HG03432 (cell line): ENCODE results near the gene LAMP5.
A peak's percentile ranks its signal among the peaks of the same experiment; 100 is the strongest.

Experiments used
- ATAC-seq: cut with Tn5 transposase; IDR thresholded peaks from one replicate; pipeline ENCODE4 v1.9.1; 2021; ENCODE audit warnings: mild to moderate bottlenecking, moderate library complexity; ENCODE audit not compliant: unreplicated experiment

Gene LAMP5, protein sequence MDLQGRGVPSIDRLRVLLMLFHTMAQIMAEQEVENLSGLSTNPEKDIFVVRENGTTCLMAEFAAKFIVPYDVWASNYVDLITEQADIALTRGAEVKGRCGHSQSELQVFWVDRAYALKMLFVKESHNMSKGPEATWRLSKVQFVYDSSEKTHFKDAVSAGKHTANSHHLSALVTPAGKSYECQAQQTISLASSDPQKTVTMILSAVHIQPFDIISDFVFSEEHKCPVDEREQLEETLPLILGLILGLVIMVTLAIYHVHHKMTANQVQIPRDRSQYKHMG

DNA sequence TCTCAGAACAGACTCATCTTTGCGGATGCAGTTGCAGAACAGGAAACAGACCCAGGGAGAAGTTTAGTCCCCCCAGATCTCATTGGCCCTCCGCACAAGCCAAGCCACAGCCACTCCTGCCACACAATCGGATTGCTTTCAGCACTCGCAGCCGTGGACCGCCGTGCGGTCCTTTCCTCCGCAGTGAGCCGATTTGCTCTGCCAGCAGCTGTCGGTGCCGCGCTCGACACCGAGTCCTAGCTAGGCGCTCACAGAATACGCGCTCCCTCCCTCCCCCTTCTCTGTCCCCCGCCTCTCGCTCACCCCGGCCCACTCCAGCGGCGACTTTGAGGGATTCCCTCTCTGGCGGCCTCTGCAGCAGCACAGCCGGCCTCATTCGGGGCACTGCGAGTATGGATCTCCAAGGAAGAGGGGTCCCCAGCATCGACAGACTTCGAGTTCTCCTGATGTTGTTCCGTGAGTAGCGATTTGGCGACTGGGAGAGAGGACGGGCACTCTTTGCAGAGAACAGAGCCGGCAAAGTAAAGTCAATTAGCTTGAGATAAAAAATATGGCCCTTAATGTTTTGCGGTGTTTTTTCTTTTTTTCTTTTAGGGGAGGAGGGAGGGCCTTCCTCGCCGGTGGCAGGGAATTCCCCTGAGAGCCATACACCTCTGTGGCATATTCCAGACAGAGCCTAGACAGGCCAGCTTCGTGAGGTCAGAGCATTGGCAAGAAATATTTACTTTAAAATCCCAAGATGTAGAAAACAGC is at the start of gene LAMP5:
LAMP5 (plus strand) TSS at position 130 of the 753 bp plus-strand sequence; CDS start at position 393, 263 bp downstream.
- no peak for ATAC-seq

DNA sequence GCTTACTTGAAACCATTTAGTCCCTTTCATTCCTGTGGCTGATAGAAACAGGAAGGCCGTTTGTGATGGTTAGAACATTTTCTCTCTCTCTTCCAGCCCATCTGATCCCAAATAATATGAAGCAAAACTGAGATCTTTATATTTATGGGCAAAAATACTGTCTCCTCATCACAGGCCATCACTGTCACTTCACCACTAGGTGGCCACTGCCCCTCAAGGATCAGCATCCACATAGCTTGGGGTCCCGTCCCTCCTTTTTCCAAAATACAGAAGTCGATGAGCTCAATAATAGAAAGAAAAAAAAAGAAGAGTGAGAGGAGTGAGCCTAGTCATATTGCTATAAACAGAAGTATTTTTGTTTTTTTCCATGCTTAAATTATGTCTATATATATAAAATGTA is 46.4 kb upstream of the LAMP5 start:
- no peak for ATAC-seq

DNA sequence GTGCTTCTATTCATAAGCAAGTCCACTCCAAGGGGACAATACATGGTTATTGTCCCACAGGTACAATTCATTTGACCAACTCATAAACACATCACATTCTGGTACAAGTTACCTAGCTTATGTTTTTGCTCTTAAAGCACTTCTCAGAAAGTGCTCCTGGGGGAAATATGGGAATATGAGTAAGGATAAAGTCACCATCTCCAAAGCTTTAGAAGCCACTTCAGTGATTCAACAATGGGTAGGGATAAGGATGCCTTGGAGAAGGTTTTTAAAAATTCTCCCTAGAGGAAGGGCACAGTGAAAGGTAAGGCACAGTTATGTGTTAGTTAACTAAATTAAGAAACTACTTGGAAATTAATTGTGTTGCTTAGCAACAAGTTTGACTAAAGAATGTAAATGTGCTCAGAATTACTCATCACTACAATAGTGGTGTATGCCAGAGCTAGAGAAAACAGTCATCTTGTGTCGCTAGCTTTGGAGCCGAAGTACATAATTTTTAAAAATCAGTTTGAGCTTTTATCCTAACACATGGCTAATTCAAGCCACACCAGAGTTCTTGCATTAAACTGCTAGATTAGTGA is 39.5 kb upstream of the LAMP5 start:
- no peak for ATAC-seq

DNA sequence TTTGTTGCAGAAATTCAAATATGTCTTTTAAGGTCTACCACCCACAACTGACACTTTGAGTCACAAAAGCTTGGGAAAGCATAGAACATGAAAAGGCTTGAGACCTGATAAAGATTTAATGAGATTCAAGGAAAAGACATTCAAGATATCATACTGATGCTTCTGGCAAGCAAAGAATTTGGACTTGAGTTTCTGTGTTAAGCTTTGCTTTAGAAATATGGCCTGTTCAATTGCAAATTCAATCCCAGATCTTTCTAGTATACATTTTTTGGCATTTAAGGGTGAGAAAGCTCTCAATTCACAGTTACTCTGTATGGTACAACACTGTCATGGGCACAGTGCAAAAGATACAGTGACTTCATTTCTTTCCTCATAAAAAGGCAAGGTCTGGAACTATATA is 38.9 kb upstream of the LAMP5 start:
- no peak for ATAC-seq

DNA sequence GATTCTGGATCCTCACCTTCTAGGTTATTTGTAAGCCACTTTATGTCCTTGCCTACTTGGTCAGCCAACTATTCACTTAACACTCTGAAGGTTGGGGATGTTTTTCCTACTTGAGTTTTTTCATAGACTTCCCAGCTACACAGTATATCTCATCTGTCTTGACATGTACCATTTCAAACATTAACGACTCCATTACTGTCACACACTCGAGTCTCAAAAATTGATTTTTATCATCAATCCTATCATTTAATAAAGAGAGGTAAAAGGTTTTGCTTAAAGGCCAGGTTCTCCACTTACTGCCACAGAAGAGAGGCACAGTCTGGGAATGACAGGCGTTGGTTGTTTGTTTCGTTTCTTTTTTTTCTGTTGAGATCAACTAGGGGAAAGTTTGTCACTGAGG is 38.2 kb upstream of the LAMP5 start:
- ATAC-seq = no peak

DNA sequence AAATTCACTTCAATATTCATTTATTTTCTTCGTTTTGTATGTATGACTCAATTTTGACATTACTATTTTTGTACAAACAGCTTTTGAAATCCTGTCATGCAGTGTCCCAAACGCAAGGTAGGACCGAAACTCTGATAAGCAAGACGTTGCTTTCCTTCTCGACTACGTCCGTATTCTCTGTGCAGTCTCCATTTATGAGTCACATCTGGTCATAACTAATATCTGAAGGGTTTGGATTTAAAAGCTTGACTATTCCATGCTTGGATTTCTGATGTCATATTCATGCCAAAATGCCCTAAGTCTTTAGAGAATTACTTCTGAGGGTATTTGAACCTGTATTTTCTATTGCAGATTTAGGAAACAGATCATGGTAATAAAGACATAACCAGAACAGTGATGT is 37.8 kb upstream of the LAMP5 start:
- no peak for ATAC-seq

DNA sequence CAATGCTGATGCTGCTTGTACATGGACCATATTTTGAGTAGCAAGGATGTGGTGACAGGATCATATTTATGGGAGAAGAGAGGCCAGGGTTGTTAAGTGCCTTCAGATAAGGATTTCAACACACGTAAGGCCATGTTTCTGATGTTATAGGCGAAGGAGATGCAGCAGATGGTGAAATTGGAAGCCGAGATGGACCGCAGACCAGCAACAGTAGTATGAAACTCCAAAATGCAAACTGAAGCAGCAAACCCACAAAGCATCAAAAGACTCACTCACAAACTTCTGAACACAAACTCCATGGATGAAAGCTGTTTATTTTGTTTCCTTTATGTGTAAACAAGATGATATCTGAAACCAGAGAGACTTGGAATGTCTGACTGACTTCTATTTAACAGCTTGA is 35.6 kb upstream of the LAMP5 start:
- ATAC-seq = no peak

DNA sequence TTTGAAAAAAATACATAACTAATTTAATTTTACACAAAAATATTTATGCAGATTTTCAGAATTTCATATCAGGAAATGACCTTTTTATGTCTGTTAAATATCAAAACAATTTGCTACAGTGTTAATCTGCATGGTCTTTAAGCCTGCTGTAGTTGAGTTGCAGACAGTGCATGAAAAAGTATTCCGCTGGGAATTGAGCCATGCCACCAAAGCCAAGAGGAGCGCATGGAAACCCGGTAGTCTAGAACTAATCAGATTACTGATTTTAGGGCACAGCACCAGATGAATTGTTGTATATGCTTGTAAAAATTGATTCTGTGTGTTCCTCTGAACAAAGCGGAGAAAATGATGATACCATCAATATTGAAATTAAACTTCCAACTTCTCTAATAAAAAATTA is 34.3 kb upstream of the LAMP5 start:
- no peak for ATAC-seq

DNA sequence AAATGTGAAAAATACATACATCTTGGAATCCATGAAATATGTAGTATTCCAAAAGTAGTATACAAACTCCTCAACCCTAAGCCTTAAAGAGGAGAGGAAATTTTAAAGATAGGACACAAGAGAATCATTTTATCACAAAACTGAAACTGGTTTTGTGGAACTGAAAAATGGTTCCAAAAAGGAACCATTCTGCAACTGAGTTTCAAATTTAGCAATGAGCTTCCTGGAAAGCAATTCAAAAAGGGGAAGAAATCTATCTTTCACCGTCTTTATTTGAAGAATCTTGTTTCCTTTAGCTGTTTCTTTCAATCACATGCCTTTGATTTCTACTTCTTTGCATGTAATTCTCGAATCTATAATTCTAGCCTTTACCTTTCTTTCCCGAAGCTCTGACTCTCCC is 32.2 kb upstream of the LAMP5 start:
- ATAC-seq = peak; percentile 40

DNA sequence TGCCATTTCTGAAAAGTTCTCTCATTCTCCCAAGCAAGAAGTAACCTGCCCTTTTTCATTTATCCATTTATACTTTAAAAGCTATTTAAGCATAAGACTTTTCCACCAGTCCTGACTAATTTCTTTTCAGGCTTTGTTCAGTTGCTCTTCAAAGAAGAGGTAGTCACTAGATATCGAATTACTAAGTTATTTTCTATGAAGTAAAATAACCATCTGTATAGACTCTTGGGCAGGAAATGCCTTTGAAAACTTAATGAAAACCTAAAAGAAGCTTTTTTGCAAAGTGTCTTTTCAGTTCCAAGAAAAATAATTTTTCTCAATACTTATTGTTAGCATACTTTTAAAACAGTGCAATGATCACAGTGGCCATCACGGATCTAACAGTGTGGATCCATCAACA is 31.3 kb upstream of the LAMP5 start:
- no peak for ATAC-seq

DNA sequence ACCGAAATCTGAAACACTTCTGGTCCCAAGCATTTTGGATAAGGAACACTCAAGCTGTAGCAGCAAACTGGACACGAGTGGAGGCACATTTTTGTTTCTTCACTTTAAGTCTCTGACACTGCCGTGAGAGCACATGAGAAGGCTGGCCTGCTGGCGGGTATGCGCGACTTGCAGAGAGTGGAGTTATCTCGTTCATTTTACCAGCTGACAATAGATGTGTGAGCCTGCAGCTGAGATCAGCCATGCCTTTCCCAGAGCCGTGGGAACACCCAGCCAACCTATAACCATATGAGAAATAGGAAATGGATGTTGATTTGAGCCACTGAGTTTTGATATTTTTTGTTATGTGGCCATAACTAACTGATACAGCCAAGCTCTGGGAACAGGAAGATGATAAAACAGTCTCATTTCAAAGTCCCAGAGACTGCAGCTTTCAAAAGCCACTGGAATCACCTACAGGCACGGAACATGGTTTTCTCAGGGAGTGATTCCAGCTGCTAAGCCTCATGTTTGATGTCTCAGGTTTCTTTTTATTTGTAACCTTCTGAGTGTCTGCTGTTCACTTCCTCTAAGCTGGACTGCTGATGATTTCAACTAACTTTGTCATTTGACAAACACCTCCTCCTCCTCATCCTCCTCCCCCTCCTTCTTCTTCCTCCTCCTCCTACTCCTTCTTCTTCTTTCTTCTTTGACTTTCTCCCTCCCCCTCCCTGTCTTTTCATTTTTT is 28.6 kb upstream of the LAMP5 start:
- ATAC-seq = no peak

DNA sequence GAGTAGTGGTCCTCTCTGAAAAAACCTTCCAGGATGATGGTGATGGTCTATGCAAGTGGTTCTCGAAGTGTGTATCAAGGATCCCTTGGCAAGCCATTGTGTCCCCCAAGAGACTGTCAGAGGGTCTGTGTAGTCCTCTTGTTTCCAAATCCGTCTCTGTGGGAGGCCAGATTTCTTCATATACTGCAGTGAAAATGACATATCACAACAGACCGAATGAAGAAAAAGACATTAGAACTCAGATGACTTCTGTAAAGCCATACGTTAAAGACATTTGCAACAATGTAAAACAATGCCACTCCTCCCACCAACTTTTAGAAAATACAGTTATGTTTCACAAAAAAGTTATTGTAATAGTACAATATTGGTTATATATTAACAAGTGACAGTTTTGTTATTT is 27.2 kb upstream of the LAMP5 start:
- ATAC-seq = no peak

DNA sequence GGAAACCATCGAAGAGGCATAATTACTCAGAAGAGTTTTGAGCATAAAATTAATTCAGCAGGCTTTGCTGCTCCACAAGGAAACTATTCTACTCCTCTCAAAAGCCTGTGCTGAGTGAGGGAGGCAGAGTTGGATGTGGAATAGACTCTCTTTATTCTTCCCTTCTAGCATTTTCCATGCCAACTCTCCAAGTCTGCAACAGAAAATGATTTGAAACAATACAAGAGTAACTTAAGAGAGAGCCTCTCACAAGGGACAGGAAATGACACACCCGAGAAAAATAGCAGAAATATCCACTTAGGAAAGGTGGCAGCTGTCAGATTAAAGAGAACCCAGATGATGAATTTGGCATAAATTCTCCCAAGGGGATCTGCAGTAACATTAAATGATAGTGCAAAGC is 26.3 kb upstream of the LAMP5 start:
- no peak for ATAC-seq

DNA sequence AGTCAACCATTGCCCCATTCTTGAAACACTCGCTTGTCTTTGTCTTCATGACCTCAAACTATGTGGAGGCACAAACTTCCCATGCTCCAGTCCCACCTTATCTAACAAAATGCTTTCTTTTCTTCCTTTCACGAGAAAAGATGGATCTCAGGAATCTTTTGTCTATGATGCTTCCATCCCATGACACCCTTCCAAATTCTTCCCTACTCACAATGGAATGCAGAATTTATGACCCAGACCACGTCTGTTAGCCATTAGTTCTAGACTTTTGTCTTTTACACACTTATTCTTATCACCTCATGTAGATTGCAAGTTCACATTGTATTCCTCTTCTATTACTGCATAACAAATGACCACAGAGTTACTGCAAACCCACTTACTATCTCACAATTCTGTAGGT is 24.2 kb upstream of the LAMP5 start:
- ATAC-seq = no peak

DNA sequence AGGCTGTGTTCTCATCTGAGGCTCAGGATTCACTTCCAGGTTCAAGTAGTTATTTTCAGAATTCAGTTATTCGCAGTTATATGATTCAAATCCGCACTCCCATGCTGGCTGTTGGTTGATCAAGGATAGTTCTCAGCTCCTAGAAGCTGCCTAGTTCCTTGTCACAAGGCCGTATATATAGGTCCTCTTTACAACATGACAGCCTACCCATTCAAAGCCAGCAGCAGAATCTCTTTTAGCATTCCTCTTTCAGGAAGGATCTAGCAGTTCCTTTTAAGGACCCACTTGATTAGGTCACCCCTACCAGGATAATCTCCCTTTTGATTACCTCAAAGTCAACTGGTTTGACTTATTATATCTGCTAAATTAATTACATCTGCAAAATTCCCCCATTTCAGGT is 23.8 kb upstream of the LAMP5 start:
- ATAC-seq = no peak

DNA sequence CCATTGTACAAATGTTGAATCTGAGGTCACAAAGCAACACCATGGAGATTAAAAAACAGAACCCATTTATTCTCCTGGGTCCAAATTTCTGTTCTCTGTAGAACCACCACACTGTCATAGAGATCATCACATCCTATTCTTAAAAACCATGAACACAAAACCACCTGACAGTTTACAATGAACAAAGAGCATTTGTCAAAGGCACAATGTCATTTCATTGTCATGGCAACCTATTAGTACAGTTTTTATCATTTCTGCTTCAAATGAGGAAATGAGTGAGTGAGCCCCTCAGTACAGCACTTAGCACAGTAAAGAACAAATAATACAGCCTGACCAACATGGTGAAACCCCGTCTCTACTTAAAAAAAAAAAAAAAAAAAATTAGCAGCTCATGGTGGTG is 23.1 kb upstream of the LAMP5 start:
- ATAC-seq = no peak

DNA sequence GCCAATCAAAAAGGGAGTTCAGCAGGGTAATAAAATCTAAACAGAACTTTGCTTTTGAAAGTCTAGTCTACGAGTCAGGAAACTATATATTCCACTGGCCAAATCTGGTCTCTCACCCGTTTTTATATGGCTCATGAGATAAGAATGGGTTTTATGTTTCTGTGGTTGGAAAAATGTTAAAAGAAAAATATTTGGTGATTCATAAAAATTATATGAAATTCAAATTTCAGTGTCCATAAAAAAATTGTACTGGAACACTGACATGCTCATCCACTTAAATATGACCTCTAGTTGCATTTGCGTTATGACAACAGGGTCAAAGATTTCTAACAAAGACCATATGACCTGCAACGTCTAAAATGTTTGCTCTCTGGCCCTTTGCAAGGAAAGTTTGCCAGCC is 22.3 kb upstream of the LAMP5 start:
- ATAC-seq = no peak

DNA sequence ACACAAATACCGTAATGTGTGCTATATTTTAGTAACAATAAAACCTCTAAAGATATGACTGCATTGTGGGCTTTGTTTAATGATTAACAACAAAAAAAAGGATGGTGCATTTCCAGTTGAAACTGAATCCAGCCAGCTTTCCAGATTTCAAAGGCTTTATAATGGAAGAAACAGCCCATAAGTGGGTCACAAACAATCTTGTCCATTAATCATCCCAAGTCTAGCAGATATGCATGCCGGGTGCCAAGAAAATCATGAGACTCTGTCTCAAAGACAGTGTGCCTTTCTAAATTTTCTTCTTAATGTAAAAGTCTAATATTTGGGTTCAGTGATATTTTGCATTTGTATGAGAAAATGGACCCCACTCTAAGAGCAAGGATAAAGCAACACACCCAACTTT is 20.6 kb upstream of the LAMP5 start:
- no peak for ATAC-seq

DNA sequence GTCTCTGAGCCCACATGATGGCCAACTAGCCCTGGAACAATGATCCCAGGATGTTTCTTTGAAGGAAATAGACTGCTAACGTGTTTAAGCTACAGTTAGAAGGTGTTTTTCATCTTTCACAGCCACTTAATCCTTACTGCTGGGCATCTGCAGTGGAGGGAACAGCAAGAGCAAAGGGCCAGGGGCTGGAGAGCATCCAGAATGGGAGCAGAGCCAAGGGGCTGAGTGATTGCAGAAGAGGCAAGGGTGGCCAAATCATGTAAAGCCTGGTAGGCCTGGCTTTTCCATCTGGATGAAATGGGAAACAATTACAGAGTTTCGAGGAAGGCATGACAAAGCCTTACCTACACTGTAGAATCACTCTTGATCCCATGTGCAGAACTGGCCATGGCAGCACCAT is 18.7 kb upstream of the LAMP5 start:
- ATAC-seq = no peak

DNA sequence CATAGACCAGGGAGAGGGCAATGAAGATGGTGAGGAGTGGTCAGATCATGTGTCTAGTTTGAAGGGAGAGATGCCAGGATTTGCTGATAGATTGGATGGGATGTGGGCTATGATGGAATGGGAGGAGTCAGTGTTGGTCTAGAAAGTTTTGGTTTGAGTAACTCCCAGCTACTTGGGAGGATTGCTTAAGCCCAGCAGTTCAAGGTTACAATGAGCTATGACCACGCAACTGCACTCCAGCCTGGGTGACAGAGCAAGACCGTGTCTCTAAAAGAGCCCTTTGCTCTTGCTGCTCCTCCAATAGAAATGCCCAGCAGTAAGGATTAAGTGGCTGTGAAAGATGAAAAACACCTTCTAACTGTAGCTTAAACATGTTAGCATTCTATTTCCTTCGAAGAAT is 18.2 kb upstream of the LAMP5 start:
- ATAC-seq = no peak

DNA sequence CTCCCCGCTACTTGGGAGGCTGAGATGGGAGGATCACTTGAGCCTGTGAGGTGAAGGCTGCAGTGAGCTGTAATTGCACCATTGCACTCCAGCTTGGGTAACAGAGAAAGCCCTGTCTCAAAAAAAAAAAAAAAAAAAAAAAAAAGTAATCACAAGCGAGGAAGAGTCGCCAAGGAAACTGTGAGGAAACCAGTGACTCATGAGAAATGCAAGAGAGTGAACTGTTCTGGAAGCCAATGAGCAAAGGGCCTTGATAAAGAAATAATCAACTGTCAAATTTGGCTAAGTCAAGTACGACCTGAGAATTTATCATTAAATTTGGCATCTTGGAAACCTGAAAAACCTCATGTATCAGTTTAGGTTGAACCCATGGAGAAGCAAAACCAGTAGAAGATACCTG is 16.1 kb upstream of the LAMP5 start:
- ATAC-seq = no peak
